Activated naive CD8-positive, alpha-beta T cell (primary cell): ENCODE measurements around the gene UTY.

ENCODE experiments used
- H3K27ac Mint-ChIP-seq: one replicate; pipeline ENCODE4 v1.8.0; 2021; ENCODE audit warnings: mixed read lengths
- H3K27me3 Mint-ChIP-seq: one replicate; pipeline ENCODE4 v1.8.0; 2021; ENCODE audit warnings: mixed read lengths
- H3K36me3 Mint-ChIP-seq: one replicate; pipeline ENCODE4 v1.8.0; 2021; ENCODE audit warnings: mixed read lengths
- H3K4me1 Mint-ChIP-seq: one replicate; pipeline ENCODE4 v1.8.0; 2021; ENCODE audit warnings: low read depth, mixed read lengths
- H3K4me3 Mint-ChIP-seq: one replicate; pipeline ENCODE4 v1.8.0; 2021; ENCODE audit warnings: mild to moderate bottlenecking, mixed read lengths
- H3K9me3 Mint-ChIP-seq: one replicate; pipeline ENCODE4 v1.8.0; 2021; ENCODE audit warnings: low read depth, mixed read lengths

The UTY gene

GRCh38 chrY:13479828-13480227, at the start of gene UTY:
UTY (minus strand) TSS chrY:13480033; CDS start chrY:13479665, 368 bp downstream.
- Mint-ChIP-seq H3K4me1 (peaks cover 26% of the 10 kb centered on the region), H3K27me3 (no peaks in the 10 kb centered on the region), H3K4me3 (peak within 1 kb of the TSS; percentile 98), H3K9me3 (no peaks in the 10 kb centered on the region), H3K36me3 (no peaks in the 10 kb centered on the region), H3K27ac (peak within 1 kb of the TSS; percentile 96)

- H3K4me3 Mint-ChIP-seq, result no peak overlapping the region
- peaks cover 4% of the 10 kb centered on the region for H3K36me3 Mint-ChIP-seq
- no peaks in the 10 kb centered on the region for H3K4me1 Mint-ChIP-seq
- H3K27ac Mint-ChIP-seq, result no peak overlapping the region
- H3K9me3 Mint-ChIP-seq, result no peaks in the 10 kb centered on the region
- H3K27me3 Mint-ChIP-seq, result no peaks in the 10 kb centered on the region
These were observed 40.6 kb upstream of the UTY start for GRCh38 chrY:13520474-13520873.

GRCh38 chrY:13501215-13501614, 21.4 kb upstream of the UTY start:
- Mint-ChIP-seq H3K27me3 (no peaks in the 10 kb centered on the region), H3K27ac (no peak overlapping the region), H3K4me1 (no peaks in the 10 kb centered on the region), H3K9me3 (no peaks in the 10 kb centered on the region), H3K4me3 (no peak overlapping the region), H3K36me3 (no peaks in the 10 kb centered on the region)

GRCh38 chrY:13493737-13494136, 13.9 kb upstream of the UTY start:
- Mint-ChIP-seq H3K9me3 (no peaks in the 10 kb centered on the region), H3K27me3 (no peaks in the 10 kb centered on the region), H3K4me3 (no peak overlapping the region), H3K27ac (no peak overlapping the region), H3K36me3 (no peaks in the 10 kb centered on the region), H3K4me1 (peaks cover 5% of the 10 kb centered on the region)

GRCh38 chrY:13492408-13492807, 12.6 kb upstream of the UTY start:
- Mint-ChIP-seq H3K4me1 (peaks cover 10% of the 10 kb centered on the region), H3K4me3 (no peak overlapping the region), H3K36me3 (no peaks in the 10 kb centered on the region), H3K9me3 (no peaks in the 10 kb centered on the region), H3K27me3 (no peaks in the 10 kb centered on the region), H3K27ac (no peak overlapping the region)

- Mint-ChIP-seq H3K27ac (peak overlapping the region; percentile 22), H3K4me3 (no peak overlapping the region), H3K36me3 (no peaks in the 10 kb centered on the region), H3K9me3 (no peaks in the 10 kb centered on the region), H3K4me1 (peaks cover 10% of the 10 kb centered on the region), H3K27me3 (no peaks in the 10 kb centered on the region)
These were observed 8.9 kb upstream of the UTY start for GRCh38 chrY:13488738-13489137.

- Mint-ChIP-seq H3K9me3 (no peaks in the 10 kb centered on the region), H3K36me3 (no peaks in the 10 kb centered on the region), H3K27ac (peak overlapping the region; percentile 96), H3K4me1 (peaks cover 32% of the 10 kb centered on the region), H3K4me3 (peak overlapping the region; percentile 98), H3K27me3 (no peaks in the 10 kb centered on the region)
These were observed 617 bp downstream of the UTY start for GRCh38 chrY:13479121-13479711.

- Mint-ChIP-seq H3K4me1 (peaks cover 38% of the 10 kb centered on the region), H3K27me3 (no peaks in the 10 kb centered on the region), H3K27ac (peak overlapping the region; percentile 96), H3K36me3 (no peaks in the 10 kb centered on the region), H3K4me3 (peak overlapping the region; percentile 98), H3K9me3 (no peaks in the 10 kb centered on the region)
These were observed 1.6 kb downstream of the UTY start for GRCh38 chrY:13478126-13478785.

- Mint-ChIP-seq H3K4me3 (peak overlapping the region; percentile 76), H3K27me3 (no peaks in the 10 kb centered on the region), H3K9me3 (no peaks in the 10 kb centered on the region), H3K4me1 (peaks cover 56% of the 10 kb centered on the region), H3K27ac (peak overlapping the region; percentile 93), H3K36me3 (no peaks in the 10 kb centered on the region)
These were observed 4.8 kb downstream of the UTY start for GRCh38 chrY:13474997-13475396.

- Mint-ChIP-seq H3K27me3 (no peaks in the 10 kb centered on the region), H3K36me3 (peaks cover 10% of the 10 kb centered on the region), H3K9me3 (no peaks in the 10 kb centered on the region), H3K27ac (peak overlapping the region; percentile 34), H3K4me3 (no peak overlapping the region), H3K4me1 (peaks cover 70% of the 10 kb centered on the region)
These were observed 28.3 kb downstream of the UTY start for GRCh38 chrY:13451572-13451971.

- Mint-ChIP-seq H3K36me3 (peaks cover 10% of the 10 kb centered on the region), H3K4me1 (peaks cover 72% of the 10 kb centered on the region), H3K4me3 (no peak overlapping the region), H3K27me3 (no peaks in the 10 kb centered on the region), H3K27ac (no peak overlapping the region), H3K9me3 (no peaks in the 10 kb centered on the region)
These were observed 29.2 kb downstream of the UTY start for GRCh38 chrY:13450596-13451130.

- H3K36me3 Mint-ChIP-seq, result peaks cover 6% of the 10 kb centered on the region
- H3K9me3 Mint-ChIP-seq, result no peaks in the 10 kb centered on the region
- H3K27me3 Mint-ChIP-seq, result no peaks in the 10 kb centered on the region
- H3K4me1 Mint-ChIP-seq, result peaks cover 59% of the 10 kb centered on the region
- peak overlapping the region; percentile 16 for H3K27ac Mint-ChIP-seq
- no peak overlapping the region for H3K4me3 Mint-ChIP-seq
These were observed 34.3 kb downstream of the UTY start for GRCh38 chrY:13445566-13445965.

- Mint-ChIP-seq H3K4me3 (no peak overlapping the region), H3K27ac (peak overlapping the region; percentile 22), H3K36me3 (peaks cover 4% of the 10 kb centered on the region), H3K27me3 (no peaks in the 10 kb centered on the region), H3K9me3 (no peaks in the 10 kb centered on the region), H3K4me1 (peaks cover 53% of the 10 kb centered on the region)
These were observed 36.7 kb downstream of the UTY start for GRCh38 chrY:13443146-13443545.

GRCh38 chrY:13440811-13441210, 39.0 kb downstream of the UTY start:
- H3K27ac Mint-ChIP-seq, result peak overlapping the region; percentile 64
- peaks cover 50% of the 10 kb centered on the region for H3K4me1 Mint-ChIP-seq
- H3K27me3 Mint-ChIP-seq, result no peaks in the 10 kb centered on the region
- H3K9me3 Mint-ChIP-seq, result no peaks in the 10 kb centered on the region
- no peak overlapping the region for H3K4me3 Mint-ChIP-seq
- H3K36me3 Mint-ChIP-seq, result no peaks in the 10 kb centered on the region

GRCh38 chrY:13435968-13436937, 43.6 kb downstream of the UTY start:
- no peaks in the 10 kb centered on the region for H3K27me3 Mint-ChIP-seq
- H3K4me1 Mint-ChIP-seq, result peaks cover 60% of the 10 kb centered on the region
- peak overlapping the region; percentile 95 for H3K27ac Mint-ChIP-seq
- peaks cover 13% of the 10 kb centered on the region for H3K9me3 Mint-ChIP-seq
- H3K36me3 Mint-ChIP-seq, result peaks cover 26% of the 10 kb centered on the region
- H3K4me3 Mint-ChIP-seq, result peak overlapping the region; percentile 90
